Medulla oblongata (tissue), 1 donor: ENCODE results near the gene CHD5.

Source experiments
- DNase-seq: peaks from one replicate; pipeline ENCODE4 v3.0.0-alpha.2; 2015; ENCODE audit errors: extremely low spot score

The CHD5 gene

GRCh38 chr1:6099787-6100765 lies 80.0 kb downstream of the CHD5 start:
- DNase-seq: no peak

GRCh38 chr1:6099297-6099696 lies 80.8 kb downstream of the CHD5 start:
- DNase-seq: no peak

- DNase-seq: no peak
Observed at GRCh38 chr1:6098303-6099215, 81.6 kb downstream of the CHD5 start.

GRCh38 chr1:6097824-6098223 lies 82.3 kb downstream of the CHD5 start:
- no peak for DNase-seq

- no peak for DNase-seq
Observed at GRCh38 chr1:6097117-6097595, 83.0 kb downstream of the CHD5 start.

GRCh38 chr1:6096243-6097116 lies 83.6 kb downstream of the CHD5 start:
- DNase-seq: no peak

- no peak for DNase-seq
Observed at GRCh38 chr1:6095511-6096242, 84.4 kb downstream of the CHD5 start.

- DNase-seq: no peak
Observed at GRCh38 chr1:6094801-6095505, 85.2 kb downstream of the CHD5 start.

GRCh38 chr1:6094246-6094645 lies 85.9 kb downstream of the CHD5 start:
- DNase-seq: no peak

GRCh38 chr1:6093611-6094010 lies 86.5 kb downstream of the CHD5 start:
- DNase-seq: no peak

GRCh38 chr1:6093071-6093470 lies 87.0 kb downstream of the CHD5 start:
- DNase-seq: no peak

- no peak for DNase-seq
Observed at GRCh38 chr1:6092211-6092610, 87.9 kb downstream of the CHD5 start.

- no peak for DNase-seq
Observed at GRCh38 chr1:6091823-6092109, 88.4 kb downstream of the CHD5 start.

GRCh38 chr1:6090996-6091822 lies 88.9 kb downstream of the CHD5 start:
- DNase-seq: no peak

- DNase-seq: no peak
Observed at GRCh38 chr1:6090288-6090687, 89.8 kb downstream of the CHD5 start.

GRCh38 chr1:6088956-6089355 lies 91.2 kb downstream of the CHD5 start:
- DNase-seq: no peak

GRCh38 chr1:6087958-6088357 lies 92.2 kb downstream of the CHD5 start:
- DNase-seq: no peak

GRCh38 chr1:6087377-6087772 lies 92.7 kb downstream of the CHD5 start:
- no peak for DNase-seq

- DNase-seq: no peak
Observed at GRCh38 chr1:6086762-6087376, 93.3 kb downstream of the CHD5 start.
